Loucy (cell line): ENCODE results near the gene ISLR2.
A peak's percentile ranks its signal among the peaks of the same experiment; 100 is the strongest.

ENCODE experiments used
- H2AFZ ChIP-seq: fragments of 200-600 bp; sonication (generic); 2 replicates; pipeline ENCODE4 v1.6.0; 2016; ENCODE audit warnings: antibody characterized with exemption, mild to moderate bottlenecking, low read length, moderate library complexity
- H3F3A ChIP-seq: fragments of 200-600 bp; 2 replicates; pipeline ENCODE4 v1.6.0; 2016; ENCODE audit warnings: antibody characterized with exemption, low read depth, mild to moderate bottlenecking
- H3K27me3 ChIP-seq: fragments of 200-600 bp; sonication (generic); 2 replicates; pipeline ENCODE4 v1.6.1; 2014; ENCODE audit warnings: low read length, mild to moderate bottlenecking; ENCODE audit not compliant: insufficient read depth, poor library complexity, severe bottlenecking
- H3K36me3 ChIP-seq: fragments of 200-600 bp; sonication (generic); 2 replicates; pipeline ENCODE4 v1.6.1; 2016; ENCODE audit warnings: low read length; ENCODE audit not compliant: insufficient read depth
- H3K4me1 ChIP-seq: fragments of 200-600 bp; sonication (generic); 2 replicates; pipeline ENCODE4 v1.5.1; 2014; ENCODE audit warnings: low read length, mild to moderate bottlenecking; ENCODE audit not compliant: insufficient read depth, poor library complexity, severe bottlenecking
- H3K4me2 ChIP-seq: fragments of 200-600 bp; sonication (generic); 2 replicates; pipeline ENCODE4 v1.6.0; 2014; ENCODE audit warnings: antibody characterized with exemption, low read length, low read depth, mild to moderate bottlenecking; ENCODE audit not compliant: poor library complexity, severe bottlenecking
- H3K4me3 ChIP-seq: fragments of 200-600 bp; sonication (generic); 2 replicates; pipeline ENCODE4 v1.5.1; 2014; ENCODE audit warnings: low read length, mild to moderate bottlenecking, mixed read lengths; ENCODE audit not compliant: poor library complexity, severe bottlenecking
- H3K79me2 ChIP-seq: fragments of 200-600 bp; sonication (generic); 2 replicates; pipeline ENCODE4 v1.6.1; 2014; ENCODE audit warnings: low read length; ENCODE audit not compliant: insufficient read depth
- H3K9ac ChIP-seq: fragments of 200-600 bp; sonication (generic); 2 replicates; pipeline ENCODE4 v1.6.0; 2014; ENCODE audit warnings: mild to moderate bottlenecking, low read depth, low read length, moderate library complexity; ENCODE audit not compliant: poor library complexity, severe bottlenecking
- H3K9me2 ChIP-seq: fragments of 200-600 bp; sonication (generic); replicated peaks from 2 replicates; pipeline ENCODE4 v1.6.1; 2016; ENCODE audit warnings: low read depth, low read length, mixed read lengths
- H3K9me3 ChIP-seq: fragments of 200-600 bp; sonication (generic); 2 replicates; pipeline ENCODE4 v1.6.1; 2014; ENCODE audit warnings: mild to moderate bottlenecking, antibody characterized with exemption, low read length, low read depth; ENCODE audit not compliant: insufficient read depth
- H4K20me1 ChIP-seq: fragments of 200-600 bp; sonication (generic); 2 replicates; pipeline ENCODE4 v1.6.0; 2014; ENCODE audit warnings: antibody characterized with exemption, low read length, mild to moderate bottlenecking; ENCODE audit not compliant: insufficient read depth, poor library complexity, severe bottlenecking
- CTCF ChIP-seq: fragments of 200-600 bp; sonication (generic); conservative IDR thresholded peaks from 2 replicates; pipeline ENCODE4 v1.5.1; 2014; ENCODE audit warnings: mild to moderate bottlenecking, antibody characterized with exemption, low read length
- EZH2phosphoT487 ChIP-seq: fragments of 200-600 bp; IDR thresholded peaks from 2 replicates; pipeline ENCODE4 v1.6.1; 2018; ENCODE audit warnings: antibody characterized with exemption, mild to moderate bottlenecking, moderate library complexity, borderline replicate concordance

Gene ISLR2

GRCh38 chr15:74136540-74136813 is 6.1 kb downstream of the ISLR2 start:
- no peak for TF ChIP-seq EZH2phosphoT487
- Histone ChIP-seq H4K20me1 (no peaks in the 10 kb centered on the region), H3K4me3 (peak overlapping the region; percentile 78), H3K9me3 (no peaks in the 10 kb centered on the region), H3K27me3 (no peaks in the 10 kb centered on the region), H3K79me2 (no peaks in the 10 kb centered on the region), H3K36me3 (no peaks in the 10 kb centered on the region), H2AFZ (peak overlapping the region; percentile 88), H3F3A (no peaks in the 10 kb centered on the region), H3K9ac (peak overlapping the region; percentile 70), H3K4me1 (peaks cover 28% of the 10 kb centered on the region), H3K9me2 (no peaks in the 10 kb centered on the region), H3K4me2 (peak overlapping the region; percentile 75)

- H3K27me3 ChIP-seq: no peaks in the 10 kb centered on the region
- H3K9me2 ChIP-seq: no peaks in the 10 kb centered on the region
- peak overlapping the region; percentile 78 for H3K4me3 ChIP-seq
- no peaks in the 10 kb centered on the region for H3F3A ChIP-seq
- peak overlapping the region; percentile 88 for H2AFZ ChIP-seq
- H3K4me2 ChIP-seq: peak overlapping the region; percentile 75
- H4K20me1 ChIP-seq: no peaks in the 10 kb centered on the region
- H3K79me2 ChIP-seq: no peaks in the 10 kb centered on the region
- no peaks in the 10 kb centered on the region for H3K36me3 ChIP-seq
- peaks cover 28% of the 10 kb centered on the region for H3K4me1 ChIP-seq
- TF ChIP-seq EZH2phosphoT487 (no peak), CTCF (no peak)
- no peaks in the 10 kb centered on the region for H3K9me3 ChIP-seq
- H3K9ac ChIP-seq: peak overlapping the region; percentile 70
These were observed 6.6 kb downstream of the ISLR2 start for GRCh38 chr15:74136814-74137536.

GRCh38 chr15:74137537-74137894 is 7.1 kb downstream of the ISLR2 start:
- no peak overlapping the region for H3K4me3 ChIP-seq
- H3K4me2 ChIP-seq: no peak overlapping the region
- no peaks in the 10 kb centered on the region for H4K20me1 ChIP-seq
- H3K9me2 ChIP-seq: no peaks in the 10 kb centered on the region
- H3K4me1 ChIP-seq: peaks cover 28% of the 10 kb centered on the region
- H3K27me3 ChIP-seq: no peaks in the 10 kb centered on the region
- H3K9ac ChIP-seq: no peak overlapping the region
- H3K79me2 ChIP-seq: no peaks in the 10 kb centered on the region
- H3K36me3 ChIP-seq: no peaks in the 10 kb centered on the region
- no peak overlapping the region for H2AFZ ChIP-seq
- TF ChIP-seq EZH2phosphoT487: no peak
- no peak for TF ChIP-seq CTCF
- no peaks in the 10 kb centered on the region for H3F3A ChIP-seq
- H3K9me3 ChIP-seq: no peaks in the 10 kb centered on the region

GRCh38 chr15:74138642-74139041 is 8.3 kb downstream of the ISLR2 start:
- no peaks in the 10 kb centered on the region for H3K27me3 ChIP-seq
- H3K36me3 ChIP-seq: no peaks in the 10 kb centered on the region

More at GRCh38 chr15:74138642-74139041, 8.3 kb downstream of the ISLR2 start:
- Histone ChIP-seq H3F3A (no peaks in the 10 kb centered on the region), H3K4me1 (peaks cover 28% of the 10 kb centered on the region), H3K9ac (no peak overlapping the region), H3K4me3 (no peak overlapping the region), H2AFZ (no peak overlapping the region), H4K20me1 (no peaks in the 10 kb centered on the region), H3K9me3 (no peaks in the 10 kb centered on the region), H3K9me2 (no peaks in the 10 kb centered on the region), H3K79me2 (no peaks in the 10 kb centered on the region), H3K4me2 (no peak overlapping the region)
- TF ChIP-seq EZH2phosphoT487 (no peak), CTCF (no peak)
